Germinal center (tissue), 1 donor: ENCODE results near the gene PTGR3.

Source experiments
- DNase-seq: peaks from one replicate; pipeline ENCODE4 v3.0.0; 2012; ENCODE audit warnings: mixed read lengths, low spot score

The PTGR3 gene, protein sequence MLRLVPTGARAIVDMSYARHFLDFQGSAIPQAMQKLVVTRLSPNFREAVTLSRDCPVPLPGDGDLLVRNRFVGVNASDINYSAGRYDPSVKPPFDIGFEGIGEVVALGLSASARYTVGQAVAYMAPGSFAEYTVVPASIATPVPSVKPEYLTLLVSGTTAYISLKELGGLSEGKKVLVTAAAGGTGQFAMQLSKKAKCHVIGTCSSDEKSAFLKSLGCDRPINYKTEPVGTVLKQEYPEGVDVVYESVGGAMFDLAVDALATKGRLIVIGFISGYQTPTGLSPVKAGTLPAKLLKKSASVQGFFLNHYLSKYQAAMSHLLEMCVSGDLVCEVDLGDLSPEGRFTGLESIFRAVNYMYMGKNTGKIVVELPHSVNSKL

DNA sequence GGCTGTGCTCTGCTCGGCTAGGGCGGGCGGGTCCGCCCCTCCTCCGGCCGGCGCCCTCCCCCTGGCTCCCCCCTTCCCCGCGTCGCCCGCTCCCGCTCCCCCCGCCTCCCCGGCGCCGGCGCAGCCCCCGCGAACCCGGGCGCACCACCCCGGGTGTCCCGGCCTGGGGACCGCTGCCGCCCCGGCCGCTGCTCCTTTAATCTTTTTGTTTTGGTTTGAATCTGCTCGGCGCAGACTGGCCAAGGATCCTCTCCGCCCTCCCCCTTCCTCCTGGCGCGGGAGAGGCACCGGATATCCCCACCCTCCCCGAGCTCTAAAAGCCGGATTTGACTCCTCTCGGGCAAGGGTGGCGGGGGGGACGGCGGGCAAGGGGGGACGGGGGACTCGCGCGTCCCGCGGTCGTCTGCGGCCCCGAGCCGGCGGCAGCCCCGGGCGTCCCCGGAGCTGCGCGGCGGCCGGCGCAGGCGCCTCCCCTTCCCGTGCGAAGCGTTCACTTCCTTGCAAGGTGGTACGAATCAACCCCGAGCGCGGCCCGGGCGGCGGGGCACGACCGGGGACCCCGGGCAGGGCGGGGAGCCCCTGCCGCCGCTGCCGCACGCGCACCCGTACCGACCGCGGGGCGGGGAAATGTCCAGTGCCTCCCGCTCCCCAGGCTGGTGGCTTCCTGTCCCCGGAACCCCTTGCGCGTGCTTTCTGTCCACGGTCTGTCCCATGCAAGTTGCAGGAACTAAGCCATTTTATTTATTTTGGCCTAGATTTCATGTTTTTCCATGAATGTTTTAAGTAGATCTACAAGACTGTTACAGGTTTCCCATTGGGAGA is at the start of gene PTGR3:
PTGR3 (minus strand) TSS at position 11 of the 822 bp plus-strand sequence. CDS start 81 bp downstream, outside the sequence.
- peak; percentile 73 for DNase-seq

DNA sequence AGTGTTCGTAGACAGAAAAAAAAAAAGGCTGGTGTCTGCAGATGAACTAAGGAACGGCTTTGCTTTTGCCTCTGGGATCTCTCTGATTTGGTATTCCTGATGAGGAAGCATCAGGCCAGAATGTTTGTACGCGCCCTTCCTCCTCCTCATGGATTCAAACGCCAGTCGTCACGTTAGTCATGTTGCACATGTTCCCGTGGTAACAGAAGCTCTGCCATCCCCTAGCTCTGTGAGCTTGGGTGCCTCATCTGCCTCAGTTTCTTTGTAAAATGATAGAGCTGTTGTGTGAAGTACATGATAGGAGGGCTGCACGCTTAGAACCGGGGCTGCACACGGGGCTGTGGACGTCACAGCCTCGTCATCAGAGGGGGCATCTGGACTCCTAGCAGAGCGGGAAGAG is 48.7 kb upstream of the PTGR3 start:
- DNase-seq = no peak

DNA sequence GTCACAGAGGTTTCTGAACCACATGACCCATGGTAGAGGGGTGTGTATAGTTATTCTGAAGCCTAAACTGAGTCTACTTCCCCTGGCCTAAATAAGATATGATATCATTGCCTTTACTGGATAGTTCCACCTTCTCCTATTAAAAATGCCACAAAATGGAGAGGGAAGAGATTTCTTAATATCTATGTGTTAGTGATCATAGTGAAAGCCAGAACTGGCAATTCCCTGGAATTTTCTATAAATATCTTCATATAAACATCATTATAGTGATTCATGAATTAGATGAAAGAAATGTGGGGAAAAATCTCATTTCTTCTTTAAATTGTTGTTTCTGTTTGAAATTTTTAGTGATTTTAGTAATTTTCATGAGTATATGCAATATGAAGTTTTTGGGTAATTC is 47.4 kb upstream of the PTGR3 start:
- no peak for DNase-seq

DNA sequence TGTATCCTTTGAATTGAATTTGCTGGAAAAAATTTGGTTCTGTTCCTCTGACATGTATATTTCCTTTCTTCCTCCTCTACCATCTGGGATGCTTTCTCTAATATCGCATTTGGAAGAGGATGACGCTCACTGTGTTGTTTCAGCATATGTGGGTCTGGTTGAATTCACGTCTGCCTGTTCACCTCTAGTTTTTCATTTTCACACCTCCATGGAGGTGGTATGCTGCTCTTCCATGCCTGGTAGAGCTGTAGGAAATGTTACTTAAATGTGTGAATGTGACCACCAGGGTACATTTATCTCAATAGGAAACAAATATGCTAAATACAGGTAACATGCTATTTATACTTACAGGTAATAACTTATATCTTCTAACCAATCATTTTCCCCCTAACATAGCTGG is 46.2 kb upstream of the PTGR3 start:
- DNase-seq = no peak

DNA sequence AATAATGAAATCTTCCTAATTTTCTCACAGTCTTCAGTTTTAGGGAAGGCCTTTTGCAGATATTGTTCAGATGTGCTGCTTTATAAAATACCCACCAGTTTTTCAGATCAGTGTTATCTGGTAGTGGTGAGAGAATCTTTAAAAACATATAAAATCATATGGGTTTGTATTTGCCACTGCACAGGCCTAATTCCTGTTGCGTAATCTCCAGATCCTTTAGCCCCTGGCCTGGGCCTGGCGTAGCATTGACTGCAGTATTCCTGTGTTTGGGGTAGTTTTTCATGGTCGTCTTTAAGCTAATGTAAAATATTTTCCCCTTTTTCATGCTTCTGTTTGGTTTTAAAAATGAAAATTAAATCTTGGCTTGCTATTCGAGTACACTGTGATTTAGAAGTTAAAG is 44.8 kb upstream of the PTGR3 start:
- no peak for DNase-seq

DNA sequence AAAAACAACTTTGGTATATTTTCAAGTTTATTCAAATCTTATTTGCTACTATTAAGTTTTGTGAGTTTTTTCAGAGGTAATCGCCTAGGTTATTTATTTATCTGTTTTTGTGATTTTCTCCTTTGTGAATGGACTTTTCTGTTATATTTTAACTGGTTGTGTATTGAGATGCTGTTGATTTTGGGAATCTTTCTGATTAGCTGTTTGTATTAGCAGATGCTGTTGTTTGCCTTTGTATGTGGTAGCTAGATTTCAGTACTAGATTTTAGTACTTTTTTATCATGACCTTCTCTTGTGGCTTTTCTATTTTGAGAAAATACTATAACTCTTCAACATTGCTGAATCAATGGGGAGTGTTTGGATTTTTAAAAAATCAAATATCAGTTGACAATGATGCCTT is 44.1 kb upstream of the PTGR3 start:
- DNase-seq = no peak

DNA sequence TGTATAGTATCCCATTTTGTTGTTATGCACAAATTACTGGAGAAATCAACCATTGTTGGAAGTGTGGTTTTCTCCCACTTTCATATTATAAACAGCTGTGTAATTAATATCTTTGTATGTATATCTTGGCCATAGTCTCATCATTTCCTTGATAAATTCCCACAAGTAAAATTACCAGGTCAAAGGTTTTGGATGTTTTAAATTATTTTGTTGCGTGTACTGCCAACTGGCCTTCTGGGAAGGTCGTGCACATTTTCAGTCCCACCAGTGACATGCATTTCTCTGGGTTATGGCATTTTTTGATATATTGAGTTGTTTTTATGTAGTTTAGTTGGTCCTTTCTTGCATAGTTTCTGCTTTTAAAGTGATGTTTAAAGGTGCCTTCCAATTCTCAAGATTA is 43.2 kb upstream of the PTGR3 start:
- DNase-seq = no peak

DNA sequence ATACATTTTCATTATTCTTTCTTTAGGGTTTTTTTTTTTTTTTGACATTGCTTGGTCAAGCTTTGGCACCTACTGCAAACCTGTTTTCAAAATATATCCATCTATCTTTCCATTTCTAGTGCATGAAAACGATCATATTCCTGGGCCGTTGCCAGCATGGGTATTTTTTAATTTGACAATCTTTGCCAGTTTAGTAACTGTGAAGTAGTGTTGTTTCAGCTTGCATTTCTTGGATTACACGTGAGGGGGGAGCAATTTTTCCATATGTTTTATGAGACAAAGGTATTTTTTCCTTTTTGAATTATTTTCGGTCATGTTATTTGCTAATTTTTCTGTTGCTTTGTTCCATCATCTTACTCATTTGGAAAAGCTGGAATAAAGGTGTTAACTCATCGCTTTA is 42.5 kb upstream of the PTGR3 start:
- no peak for DNase-seq

DNA sequence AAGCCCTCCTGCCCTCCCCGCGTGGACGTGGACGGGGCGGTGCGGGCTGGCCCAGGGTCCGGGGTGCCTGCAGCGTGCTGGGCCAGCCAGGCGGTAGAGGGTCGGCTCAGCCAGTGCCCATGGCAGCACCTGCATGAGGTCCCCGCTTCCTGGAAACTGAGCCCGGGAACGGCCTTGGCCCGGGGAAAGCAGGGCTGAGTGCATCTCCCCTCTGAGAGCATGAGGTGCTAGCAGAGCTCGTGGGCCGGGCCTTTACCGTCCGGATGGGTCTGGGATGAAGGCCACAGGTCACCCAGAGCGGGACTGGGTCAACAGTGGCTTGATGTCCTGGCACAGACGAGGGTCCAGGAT is 41.5 kb upstream of the PTGR3 start:
- no peak for DNase-seq

DNA sequence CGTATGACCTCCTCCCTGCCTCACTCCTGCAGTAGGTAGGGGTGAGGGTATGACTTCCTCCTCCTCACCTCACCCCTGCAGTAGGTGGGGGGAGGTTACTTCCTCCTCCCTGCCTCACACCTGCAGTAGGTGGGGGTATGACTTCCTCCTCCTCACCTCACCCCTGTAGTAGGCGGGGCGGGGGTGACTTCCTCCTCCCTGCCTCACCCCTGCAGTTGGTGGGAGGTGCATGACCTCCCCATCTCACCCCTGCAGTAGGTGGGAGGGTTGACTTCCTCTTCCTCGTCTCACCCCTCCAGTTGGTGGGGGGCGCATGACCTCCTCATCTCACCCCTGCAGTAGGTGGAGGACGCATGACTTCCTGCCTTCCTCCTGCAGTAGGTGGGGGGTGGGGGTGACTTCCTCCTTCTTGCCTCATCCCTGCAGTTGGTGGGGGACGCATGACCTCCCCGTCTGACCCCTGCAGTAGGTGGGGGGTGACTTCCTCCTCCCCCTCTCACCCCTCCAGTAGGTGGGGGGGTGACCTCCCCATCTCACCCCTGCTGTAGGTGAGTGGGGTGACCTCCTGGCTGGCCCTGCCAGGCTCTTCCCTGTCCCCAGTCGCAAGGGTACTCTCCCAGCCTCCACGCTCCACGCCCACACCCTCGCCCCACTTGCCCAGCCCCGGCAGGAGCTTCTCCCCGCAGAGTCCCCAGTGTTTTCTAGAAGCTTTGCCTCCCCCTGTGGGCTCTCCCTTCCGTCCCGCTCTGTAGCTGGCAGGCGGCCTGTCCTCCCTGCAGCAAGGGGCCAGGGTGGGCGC is 40.9 kb upstream of the PTGR3 start:
- DNase-seq = no peak

DNA sequence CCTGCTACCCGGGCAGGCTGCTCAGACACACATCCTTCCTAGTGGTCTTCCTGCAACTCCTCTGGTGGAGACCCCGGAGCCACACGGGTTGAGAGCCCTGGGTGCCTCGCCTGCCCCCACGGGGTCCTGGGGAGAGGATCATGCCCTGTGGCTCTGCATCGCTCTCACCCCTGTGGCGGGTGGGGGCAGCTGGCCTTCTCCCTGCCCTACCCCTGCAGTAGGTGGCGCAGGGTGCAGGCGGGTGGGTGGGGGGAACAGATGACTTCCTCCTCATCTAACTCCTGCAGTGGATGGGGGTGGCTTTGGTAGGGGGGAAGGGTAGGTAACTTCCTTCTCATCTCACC is 40.2 kb upstream of the PTGR3 start:
- DNase-seq = no peak

DNA sequence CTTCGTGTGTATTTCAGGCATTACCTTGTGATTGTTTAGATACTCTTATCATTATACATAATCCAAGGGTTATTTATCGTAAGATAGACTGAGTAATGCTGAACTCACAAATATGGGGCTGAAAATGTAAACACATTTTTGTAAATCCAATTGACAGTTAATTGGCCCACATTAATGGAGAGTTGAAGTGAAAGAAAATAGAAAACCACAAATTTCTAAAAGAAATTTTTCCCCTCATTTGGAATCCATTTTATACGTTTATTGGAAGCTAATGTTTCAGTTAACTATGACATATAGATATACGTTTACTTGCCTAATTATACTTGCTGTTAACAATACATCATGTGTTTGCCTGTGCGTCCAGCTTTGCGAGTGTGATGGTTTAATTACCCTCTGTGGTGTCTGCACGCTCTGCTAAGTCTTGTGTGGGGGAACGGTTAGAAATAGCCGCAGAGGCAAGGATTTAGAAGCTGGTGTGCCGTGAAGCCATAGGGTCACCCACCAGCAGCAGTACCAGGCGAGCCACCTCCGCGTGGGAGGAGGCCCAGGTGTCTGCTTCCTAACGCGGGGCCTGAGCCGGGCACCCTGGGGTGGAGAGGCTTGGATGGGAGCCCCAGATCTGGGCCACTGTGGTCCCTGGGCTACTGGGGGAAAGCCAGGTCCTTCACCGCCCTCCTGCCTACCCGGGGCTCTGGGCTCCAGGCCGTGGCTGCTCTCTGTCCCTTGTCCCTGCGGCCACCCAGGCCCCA is 39.7 kb upstream of the PTGR3 start:
- DNase-seq = no peak

DNA sequence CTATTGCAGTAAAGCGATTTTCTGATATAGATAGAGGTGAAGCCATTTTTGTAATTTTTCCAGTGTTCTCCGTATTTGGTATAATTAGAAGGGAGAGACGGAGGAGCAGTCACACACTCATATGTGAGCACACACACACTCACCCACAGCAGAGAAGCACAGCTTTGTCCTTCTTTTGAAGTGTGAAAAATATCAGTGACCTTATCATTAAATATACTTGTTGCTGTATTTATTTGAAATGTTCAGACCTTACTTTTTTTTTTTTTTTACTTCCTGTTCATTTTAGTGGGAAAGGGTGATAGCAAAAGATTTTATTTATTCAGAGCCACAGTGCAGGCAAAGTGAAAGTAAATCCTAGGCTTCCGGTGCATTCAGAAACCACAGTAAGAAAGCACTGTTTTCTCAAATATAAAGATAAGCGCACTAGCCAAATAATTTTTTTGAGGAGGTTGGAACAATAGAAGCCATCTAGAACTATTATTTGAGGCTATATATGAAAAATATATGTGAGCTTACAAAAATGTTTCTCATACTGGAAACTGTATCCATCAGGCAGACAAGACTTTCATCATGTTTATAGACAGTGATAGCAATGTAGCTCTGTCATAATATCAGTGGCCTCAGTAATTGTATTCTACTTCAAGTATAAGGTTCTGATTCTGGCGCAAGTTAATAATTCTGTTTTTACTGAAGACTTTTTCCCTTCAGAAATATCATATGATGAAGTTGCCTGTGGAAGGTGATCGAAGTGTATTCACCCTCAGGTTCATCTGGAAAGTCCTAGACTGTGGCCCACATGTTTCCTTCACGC is 38.9 kb upstream of the PTGR3 start:
- no peak for DNase-seq

DNA sequence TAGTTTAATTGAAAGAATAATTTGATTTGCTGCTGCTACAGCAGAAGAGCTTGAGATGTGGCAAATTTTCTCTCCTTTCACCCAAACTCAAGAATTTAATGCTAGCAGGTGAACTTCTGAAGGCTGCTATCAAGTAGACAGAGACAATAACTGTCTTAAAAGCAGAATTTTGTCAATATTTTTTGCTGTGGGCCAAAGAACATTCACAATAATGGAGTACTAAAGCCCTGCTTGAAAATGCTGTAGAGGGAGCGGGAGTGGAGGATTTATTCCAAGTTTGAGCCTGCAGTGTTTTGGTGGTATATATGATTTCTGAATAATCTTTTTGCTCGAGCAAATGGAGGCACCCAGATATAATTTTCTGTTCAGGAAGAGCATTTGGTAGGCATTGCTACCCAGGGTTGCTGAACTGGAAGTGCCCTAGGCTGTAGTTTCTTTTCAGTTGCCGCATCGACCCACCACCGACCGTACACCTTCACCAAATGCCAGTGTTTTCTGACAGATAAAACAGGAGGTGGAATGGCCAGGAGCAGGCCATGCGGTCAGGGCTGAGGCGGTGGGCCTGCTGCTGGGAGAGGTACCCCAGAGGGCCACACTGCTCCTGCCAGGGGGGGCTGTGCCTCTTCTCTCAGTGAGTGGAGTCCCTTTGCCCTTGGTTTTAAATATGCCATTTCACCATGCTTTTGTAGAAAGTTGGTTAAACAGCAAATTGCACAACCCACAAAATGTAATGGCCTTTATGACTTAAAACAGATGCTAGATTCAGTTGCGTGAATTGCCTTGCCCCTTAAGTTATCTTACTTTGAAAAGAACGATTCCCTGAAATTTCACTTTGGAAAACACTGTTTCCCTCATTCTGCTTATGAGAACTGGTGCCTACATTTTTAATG is 38.0 kb upstream of the PTGR3 start:
- DNase-seq = no peak

DNA sequence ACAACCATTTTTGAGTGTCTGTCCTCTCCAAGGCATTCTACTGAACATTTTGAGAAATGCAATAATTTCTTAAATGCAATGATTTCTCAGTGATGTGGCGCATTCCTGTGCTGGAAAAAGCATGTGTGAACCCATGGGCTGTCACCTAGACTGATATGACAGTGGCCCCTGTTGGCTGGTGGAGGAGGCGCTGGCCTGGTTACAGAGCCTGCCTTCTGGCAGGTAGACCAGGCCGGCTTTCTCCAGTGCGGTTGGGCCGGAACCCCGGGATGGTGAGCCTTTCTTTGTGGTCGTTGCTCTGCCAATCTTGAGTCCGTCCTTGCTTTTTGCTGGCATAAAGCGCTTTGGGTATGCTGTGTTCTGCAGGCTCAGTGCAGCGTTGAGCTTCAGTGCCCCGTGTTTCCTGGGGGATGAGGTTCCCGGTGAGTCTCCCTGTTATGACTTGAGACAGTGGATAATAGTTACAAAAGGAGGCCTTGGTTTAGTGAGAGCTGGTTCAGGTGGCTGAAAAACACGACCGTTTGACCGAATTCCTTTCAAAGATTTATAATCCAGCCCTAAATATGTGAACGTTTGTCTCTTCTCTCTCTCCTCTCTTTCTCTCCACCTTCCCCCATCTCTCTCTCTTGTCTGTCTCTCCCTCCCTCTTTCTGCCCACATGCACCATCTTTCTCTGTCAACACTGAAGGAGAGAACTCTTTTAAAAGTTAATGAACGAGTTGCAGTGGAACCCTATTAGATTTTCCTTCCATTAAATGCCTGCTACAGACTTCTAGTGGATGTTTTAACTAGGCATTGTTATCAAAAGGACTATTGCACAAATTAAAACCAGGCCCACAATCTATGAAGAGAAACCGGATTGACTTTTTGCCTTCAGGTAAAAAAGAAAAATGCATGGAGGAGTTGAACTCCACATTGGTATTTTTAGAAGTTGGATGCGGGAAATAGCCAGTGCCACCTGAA is 35.7 kb upstream of the PTGR3 start:
- DNase-seq = no peak

DNA sequence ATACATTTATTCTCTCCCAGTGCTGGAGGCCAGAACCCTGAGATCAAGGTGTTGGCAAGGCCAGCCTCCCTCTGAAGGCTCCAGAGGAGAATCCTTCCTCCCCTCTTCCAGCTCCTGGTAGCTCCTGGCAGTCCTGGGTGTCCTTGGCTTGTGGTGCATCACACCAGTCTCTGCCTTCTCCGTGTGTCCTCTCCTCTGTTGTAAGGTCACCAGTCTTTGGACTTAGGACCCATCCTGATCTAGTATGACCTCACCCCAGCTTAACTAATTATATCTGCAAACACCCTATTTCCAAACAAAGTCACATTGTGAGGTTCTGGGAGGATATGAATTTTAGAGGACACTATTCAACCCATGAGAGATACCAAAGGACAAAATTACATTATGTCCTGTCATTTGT is 32.8 kb upstream of the PTGR3 start:
- DNase-seq = no peak

DNA sequence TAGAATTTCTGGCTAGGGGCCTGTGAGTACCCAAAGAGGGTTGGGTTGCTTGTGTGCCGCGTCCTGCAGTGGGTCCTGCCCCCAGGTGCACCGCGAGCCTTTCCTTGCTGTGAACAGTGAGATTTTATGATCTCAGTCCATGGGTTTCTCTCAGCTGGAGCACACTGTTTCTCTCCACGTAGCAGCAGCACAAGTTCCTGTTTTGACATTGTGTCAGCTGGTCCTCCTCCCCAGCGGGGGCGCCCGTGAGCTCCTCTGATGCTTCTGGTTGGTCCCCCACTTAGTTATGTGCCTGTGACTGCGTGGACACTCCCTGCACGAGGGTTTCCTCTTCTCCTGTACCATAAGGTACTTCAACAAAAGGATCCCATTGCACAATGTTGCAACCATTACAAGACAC is 31.5 kb upstream of the PTGR3 start:
- no peak for DNase-seq

DNA sequence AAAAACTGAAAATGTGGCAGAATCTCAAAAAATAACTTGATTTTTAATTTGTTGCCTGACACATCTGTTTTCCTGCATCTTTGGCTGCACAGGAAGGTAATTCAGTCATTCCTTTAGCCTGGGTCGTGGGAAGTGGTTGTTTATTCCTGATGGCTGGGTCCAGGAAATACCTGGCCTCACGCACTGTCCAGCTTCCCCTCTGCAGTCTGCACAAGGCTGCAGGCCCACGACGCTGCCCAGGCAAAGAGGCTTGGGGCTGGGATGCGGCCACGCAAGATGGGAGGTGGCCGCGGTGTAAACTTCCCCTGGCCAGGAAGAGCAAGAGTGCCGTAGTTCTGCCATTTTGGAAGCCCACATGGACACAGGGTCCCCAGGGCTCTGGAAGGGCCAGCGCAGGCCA is 29.8 kb upstream of the PTGR3 start:
- DNase-seq = no peak

DNA sequence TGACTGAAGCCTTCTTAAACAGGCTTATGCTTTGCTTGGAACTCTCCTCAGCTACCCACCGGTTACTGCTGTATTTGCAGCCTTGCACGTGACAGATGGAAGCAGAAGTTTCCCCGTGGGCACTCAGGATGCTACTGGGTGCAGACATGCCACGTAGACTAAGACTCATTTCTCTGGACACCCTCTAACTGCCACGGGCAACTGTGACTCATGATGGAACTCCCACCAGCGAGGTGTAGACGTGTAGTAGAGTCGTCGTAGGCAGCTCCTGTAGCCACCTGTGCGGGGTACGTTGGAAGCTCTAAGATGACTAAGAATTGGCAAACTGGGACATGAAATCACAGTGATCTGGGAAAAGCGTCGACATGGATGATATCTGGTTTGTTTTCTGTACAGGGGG is 29.2 kb upstream of the PTGR3 start:
- DNase-seq = no peak
